Stimulated activated CD8-positive, alpha-beta memory T cell treated with anti-CD3 and anti-CD28 coated beads, Interleukin-12 subunit alpha, Interleukin-12 subunit beta, amount 100 ng/mL, for 24 hours (primary cell): ENCODE results near the gene DSCAM.

Experiments
- DNase-seq: peaks from one replicate; pipeline ENCODE4 v3.0.0-alpha.2; 2020; ENCODE audit errors: extremely low read depth

Gene DSCAM

GRCh38 chr21:40178726-40179125 is 668.2 kb downstream of the DSCAM start:
- no peak for DNase-seq

GRCh38 chr21:40177979-40178378 is 669.0 kb downstream of the DSCAM start:
- no peak for DNase-seq

GRCh38 chr21:40176724-40177123 is 670.2 kb downstream of the DSCAM start:
- DNase-seq: no peak

- no peak for DNase-seq
Measured at GRCh38 chr21:40173816-40174215, 673.1 kb downstream of the DSCAM start.

GRCh38 chr21:40169971-40170370 is 677.0 kb downstream of the DSCAM start:
- DNase-seq: no peak

- no peak for DNase-seq
Measured at GRCh38 chr21:40166291-40166843, 680.6 kb downstream of the DSCAM start.

GRCh38 chr21:40165773-40166070 is 681.2 kb downstream of the DSCAM start:
- DNase-seq: no peak

GRCh38 chr21:40164905-40165772 is 681.8 kb downstream of the DSCAM start:
- DNase-seq: no peak

- DNase-seq: no peak
Measured at GRCh38 chr21:40162075-40162474, 684.9 kb downstream of the DSCAM start.

- DNase-seq: no peak
Measured at GRCh38 chr21:40160911-40161310, 686.0 kb downstream of the DSCAM start.

- no peak for DNase-seq
Measured at GRCh38 chr21:40158366-40158765, 688.6 kb downstream of the DSCAM start.

- DNase-seq: no peak
Measured at GRCh38 chr21:40155563-40155962, 691.4 kb downstream of the DSCAM start.

GRCh38 chr21:40153351-40153750 is 693.6 kb downstream of the DSCAM start:
- no peak for DNase-seq

- DNase-seq: no peak
Measured at GRCh38 chr21:40152476-40152875, 694.5 kb downstream of the DSCAM start.

GRCh38 chr21:40151611-40152010 is 695.3 kb downstream of the DSCAM start:
- DNase-seq: no peak

- DNase-seq: no peak
Measured at GRCh38 chr21:40146216-40146837, 700.6 kb downstream of the DSCAM start.

- DNase-seq: no peak
Measured at GRCh38 chr21:40143822-40144525, 703.0 kb downstream of the DSCAM start.

- DNase-seq: no peak
Measured at GRCh38 chr21:40141621-40142020, 705.3 kb downstream of the DSCAM start.

- no peak for DNase-seq
Measured at GRCh38 chr21:40140675-40141074, 706.3 kb downstream of the DSCAM start.

- no peak for DNase-seq
Measured at GRCh38 chr21:40139636-40140035, 707.3 kb downstream of the DSCAM start.

- DNase-seq: no peak
Measured at GRCh38 chr21:40136571-40136970, 710.4 kb downstream of the DSCAM start.

GRCh38 chr21:40134731-40135492 is 712.0 kb downstream of the DSCAM start:
- DNase-seq: no peak
